Subcutaneous adipose tissue (tissue), 4 donors: ENCODE results near the gene ZDHHC8. TPM values are rescaled to one million over a fixed set of nuclear protein-coding genes. Genes with fewer than 3 reads are reported as not detected.

ENCODE experiments used
- total RNA-seq, 4 donors: library from RNA; depleted of rRNA; stranded (reverse); fragments of >200 nt; gene quantifications; one replicate each; pipeline ENCODE4 v1.1.0, GENCODE V29; 2016
- TF ChIP-seq, protein P1 (sequence below): fragments of 450-650 bp; IDR thresholded peaks from one replicate; pipeline ENCODE4 v1.5.1; 2016; ENCODE audit warnings: low read depth, mild to moderate bottlenecking, control low read depth, antibody characterized with exemption, moderate library complexity

The ZDHHC8 gene
- total RNA-seq, 4 donors from 2014 or later = 7.0 to 32.2 (median 11.0) TPM

- TF ChIP-seq, protein P1, sequence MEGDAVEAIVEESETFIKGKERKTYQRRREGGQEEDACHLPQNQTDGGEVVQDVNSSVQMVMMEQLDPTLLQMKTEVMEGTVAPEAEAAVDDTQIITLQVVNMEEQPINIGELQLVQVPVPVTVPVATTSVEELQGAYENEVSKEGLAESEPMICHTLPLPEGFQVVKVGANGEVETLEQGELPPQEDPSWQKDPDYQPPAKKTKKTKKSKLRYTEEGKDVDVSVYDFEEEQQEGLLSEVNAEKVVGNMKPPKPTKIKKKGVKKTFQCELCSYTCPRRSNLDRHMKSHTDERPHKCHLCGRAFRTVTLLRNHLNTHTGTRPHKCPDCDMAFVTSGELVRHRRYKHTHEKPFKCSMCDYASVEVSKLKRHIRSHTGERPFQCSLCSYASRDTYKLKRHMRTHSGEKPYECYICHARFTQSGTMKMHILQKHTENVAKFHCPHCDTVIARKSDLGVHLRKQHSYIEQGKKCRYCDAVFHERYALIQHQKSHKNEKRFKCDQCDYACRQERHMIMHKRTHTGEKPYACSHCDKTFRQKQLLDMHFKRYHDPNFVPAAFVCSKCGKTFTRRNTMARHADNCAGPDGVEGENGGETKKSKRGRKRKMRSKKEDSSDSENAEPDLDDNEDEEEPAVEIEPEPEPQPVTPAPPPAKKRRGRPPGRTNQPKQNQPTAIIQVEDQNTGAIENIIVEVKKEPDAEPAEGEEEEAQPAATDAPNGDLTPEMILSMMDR = no peak
Observed at GRCh38 chr22:20140521-20140964, 8.9 kb downstream of the ZDHHC8 start.

DNA sequence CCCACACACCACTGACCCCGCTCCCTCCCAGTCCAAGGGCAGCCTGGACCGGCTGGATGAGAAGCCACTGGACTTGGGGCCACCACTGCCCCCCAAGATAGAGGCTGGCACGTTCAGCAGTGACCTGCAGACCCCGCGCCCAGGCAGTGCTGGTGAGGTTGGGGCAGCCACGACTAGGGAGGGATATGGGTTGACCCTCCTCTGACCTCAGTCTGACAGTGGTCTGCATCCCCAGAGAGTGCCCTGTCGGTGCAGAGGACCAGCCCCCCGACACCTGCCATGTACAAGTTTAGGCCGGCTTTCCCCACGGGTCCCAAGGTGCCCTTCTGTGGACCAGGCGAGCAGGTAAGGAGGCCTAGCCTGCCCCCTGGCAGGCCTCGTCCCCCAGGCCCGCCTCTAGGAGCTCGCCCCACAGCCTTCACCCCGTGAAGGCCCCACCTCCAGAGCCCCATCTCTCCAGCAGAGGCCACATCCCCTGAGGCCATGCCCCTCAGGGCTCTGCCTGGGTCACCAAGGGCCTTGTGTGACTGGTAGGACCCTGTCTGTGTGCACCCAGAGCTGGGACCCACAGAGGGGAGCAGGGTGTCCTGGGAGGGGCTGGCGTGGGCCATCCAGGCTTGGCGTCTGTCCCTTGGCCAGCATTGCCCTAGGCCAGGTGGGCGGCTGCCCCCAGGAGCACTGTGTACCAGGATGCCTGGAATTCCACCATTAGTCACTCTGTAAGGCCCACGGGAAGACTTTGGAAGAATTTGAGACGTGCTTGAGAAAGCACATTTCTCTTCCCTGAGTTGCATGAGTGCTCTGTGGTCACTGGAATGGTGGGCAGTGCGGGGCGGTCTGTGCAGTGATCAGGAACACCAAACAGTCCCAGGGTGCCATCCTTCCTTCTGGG, 9.8 kb downstream of the ZDHHC8 start:
- TF ChIP-seq, protein P1 = no peak

DNA sequence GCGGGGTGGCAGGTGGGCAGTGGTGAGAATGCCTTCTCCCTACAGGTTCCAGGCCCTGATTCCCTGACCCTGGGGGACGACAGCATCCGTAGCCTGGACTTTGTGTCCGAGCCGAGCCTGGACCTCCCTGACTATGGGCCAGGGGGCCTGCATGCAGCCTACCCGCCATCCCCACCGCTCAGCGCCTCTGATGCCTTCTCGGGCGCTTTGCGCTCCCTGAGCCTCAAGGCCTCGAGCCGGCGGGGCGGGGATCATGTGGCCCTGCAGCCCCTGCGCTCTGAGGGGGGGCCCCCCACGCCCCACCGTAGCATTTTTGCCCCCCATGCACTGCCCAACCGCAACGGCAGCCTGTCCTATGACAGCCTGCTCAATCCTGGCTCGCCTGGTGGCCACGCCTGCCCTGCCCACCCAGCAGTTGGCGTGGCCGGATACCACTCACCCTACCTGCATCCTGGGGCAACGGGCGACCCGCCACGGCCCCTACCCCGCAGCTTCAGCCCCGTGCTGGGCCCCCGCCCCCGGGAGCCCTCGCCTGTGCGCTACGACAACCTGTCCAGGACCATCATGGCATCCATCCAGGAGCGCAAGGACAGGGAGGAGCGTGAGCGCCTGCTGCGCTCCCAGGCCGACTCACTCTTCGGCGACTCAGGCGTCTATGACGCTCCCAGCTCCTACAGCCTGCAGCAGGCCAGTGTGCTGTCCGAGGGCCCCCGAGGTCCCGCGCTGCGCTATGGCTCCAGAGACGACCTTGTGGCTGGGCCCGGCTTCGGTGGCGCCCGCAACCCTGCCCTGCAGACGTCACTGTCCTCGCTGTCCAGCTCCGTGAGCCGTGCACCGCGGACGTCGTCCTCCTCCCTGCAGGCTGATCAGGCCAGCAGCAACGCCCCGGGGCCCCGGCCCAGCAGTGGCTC, 11.4 kb downstream of the ZDHHC8 start:
- TF ChIP-seq, protein P1 = no peak

DNA sequence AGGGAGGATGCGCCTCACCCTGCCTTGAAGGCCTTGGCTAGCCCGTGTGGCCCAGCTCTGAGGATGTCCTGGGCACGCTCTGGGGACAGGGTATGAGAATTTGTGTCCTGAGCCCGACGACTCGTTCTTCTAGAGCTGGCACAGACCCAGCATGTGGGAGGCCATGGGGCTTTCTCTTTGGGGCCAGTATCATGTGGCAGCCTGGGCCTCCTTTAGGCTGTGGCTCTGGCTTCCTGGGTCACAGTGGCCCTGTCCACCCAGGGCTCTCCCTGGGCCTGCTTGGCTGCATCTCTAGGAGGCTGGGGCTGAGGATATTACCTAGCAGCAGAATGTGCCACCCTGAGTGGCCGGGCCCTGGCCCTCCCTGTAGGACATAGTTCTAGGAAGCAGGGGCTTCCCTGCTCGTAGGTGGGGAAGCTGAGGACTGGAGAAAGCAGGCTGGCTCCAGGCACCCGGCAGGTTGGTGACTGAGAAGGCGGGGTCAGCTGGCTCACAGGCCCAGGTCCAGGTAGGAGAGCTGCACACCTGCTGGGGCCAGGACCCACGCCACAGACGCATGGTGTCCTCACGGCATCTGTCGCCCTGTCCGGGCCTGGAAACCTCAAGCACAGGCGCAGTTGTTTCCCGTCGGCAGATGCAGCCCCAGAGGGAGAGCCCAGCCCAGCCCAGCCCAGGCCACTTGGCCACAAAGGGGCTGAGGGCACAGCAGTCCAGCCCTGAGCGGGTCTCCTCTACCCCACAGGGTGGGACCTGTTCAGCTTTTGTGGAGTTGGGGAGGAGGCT, 12.5 kb downstream of the ZDHHC8 start:
- TF ChIP-seq, protein P1 = no peak

GRCh38 chr22:20145206-20145831, 13.7 kb downstream of the ZDHHC8 start:
- TF ChIP-seq, protein P1 = no peak

DNA sequence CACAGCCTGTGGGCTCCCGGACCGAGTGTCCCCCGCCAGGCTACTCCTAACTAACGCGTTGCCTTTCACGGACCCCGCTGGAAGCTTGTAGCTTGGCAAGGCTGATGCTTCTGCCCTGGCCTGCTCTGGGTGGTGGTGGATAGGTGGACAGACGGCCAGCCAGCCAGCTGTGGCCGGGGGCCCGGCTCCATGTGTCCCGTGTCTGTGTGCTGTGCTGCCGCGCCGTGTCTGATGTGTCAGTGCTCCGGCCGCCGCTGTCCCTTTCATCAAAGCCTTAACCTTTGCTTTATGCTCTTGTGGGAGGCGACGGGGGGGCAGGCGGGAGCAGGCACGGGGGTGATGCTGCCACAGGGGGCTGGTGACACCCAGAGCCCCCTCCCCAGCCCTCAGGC, 14.2 kb downstream of the ZDHHC8 start:
- TF ChIP-seq, protein P1 = no peak
